HG03432 (cell line): ENCODE results near the gene MAPK9.
"Not testable (repeated sequence)": the region's sequence is repeated elsewhere in the genome, so short reads cannot be mapped to it uniquely, and the experiment has no call there.

Experiments used
- ATAC-seq: cut with Tn5 transposase; IDR thresholded peaks from one replicate; pipeline ENCODE4 v1.9.1; 2021; ENCODE audit warnings: mild to moderate bottlenecking, moderate library complexity; ENCODE audit not compliant: unreplicated experiment

Gene MAPK9

DNA sequence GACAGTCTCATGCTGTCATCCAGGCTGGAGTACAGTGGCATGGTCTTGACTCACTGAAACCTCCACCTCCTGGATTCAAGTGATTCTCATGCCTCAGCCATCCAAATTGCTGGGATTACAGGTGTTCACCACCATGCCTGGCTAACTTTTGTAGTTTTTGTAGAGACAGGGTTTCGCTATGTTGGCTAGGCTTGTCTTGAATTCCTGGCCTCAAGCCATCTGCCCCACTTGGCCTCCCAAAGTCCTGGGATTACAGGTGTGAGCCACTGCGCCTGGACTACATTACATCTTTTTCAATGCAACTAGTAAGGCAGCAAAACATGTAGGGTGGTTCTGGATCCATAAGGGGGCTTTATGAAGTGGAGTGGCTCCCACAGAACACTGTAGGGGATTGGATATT is 53.3 kb downstream of the MAPK9 start:
- no peak for ATAC-seq

DNA sequence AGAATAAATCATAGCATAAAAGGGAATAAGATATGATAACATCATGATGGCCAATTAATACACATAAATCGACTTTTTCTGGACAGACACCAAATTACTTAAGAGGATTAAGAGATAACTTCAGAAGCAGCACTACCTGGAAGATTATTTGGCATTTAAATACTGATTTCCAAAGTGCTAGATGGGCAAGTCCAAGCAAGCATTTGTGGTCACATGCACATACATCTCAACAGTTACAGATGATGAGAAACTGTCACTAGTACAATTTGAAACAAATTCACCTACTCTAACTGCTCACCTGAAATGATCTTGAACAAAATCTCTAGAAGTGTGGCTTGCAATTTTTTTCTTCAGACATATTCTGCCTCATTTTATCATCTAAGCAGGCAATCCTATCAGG is 56.0 kb downstream of the MAPK9 start:
- ATAC-seq, result no peak

DNA sequence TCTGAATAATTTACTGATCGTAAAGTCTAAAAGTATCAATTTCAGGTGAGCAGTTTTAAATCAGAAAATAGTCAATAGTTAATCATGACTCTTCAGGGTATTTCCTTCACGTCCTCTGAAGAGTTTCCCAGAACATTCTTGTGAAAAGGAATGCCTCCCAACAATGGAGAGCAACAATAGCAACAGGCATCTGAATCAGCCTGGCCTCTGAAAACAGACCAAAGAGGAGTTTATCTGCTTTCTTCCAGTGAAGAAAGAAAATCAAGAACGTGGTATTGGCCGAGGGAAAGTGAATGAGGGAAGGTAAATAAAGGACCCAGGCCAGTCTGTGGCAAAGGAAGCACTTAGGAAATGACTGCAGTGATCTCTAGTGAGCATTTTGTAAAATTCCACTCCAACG is 56.8 kb downstream of the MAPK9 start:
- ATAC-seq, result no peak

DNA sequence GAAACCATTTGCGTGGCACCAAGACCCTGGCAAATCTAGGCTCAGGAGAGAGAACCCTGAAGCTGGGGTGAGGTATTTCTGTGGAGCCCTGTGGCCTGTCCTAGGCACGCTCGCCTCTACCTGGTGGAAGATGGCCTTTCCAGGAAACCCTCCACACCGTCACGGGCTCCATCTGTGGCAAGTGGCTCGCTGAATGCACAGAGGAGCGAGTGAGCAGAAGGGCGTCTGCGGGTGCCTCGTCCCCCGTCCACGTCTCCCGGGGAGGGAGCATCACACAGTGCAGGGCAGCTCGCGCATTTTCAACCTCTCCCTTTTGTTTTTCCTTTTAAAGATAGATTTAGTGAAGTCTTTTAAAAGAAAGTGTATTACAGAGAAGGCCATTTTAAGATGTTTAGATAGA is 57.6 kb downstream of the MAPK9 start:
- no peak for ATAC-seq

DNA sequence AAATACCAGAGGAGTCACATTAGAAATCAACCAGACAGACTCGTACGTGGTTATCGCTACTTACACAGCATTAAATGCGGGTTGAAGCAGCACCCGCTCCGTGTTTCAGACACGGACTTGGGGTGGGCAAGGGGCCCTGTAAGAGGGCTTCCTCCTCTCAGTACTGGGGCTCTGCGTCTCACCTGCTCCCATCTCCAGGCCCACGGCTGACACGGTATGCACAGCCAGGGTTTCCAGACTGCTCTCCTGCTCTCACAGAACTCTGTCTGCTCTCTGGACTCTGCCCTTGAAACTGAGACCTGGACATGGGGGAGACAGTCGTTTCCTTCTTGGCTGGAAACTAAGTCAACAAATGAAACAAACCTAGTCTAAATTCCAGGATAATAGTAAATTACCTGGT is 58.2 kb downstream of the MAPK9 start:
- ATAC-seq, result no peak

DNA sequence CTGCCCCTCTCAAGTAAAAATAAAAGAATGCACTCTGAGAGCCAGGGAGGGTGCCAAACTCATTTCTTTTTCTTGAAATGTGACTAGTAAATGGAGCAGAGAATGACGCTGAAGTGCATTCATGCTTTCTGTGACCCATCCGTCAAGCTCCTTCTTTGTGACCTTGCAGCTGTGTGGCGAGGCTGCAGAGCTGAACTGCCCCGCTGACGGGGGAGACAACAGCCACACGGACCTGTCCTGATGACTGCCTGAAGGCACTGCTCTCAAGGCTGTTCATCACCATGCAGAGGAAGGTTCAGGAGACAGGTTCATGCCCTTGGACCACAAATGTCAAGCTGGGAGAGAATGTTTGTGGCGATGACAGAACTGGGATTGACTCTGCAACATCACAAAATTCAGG is 61.9 kb downstream of the MAPK9 start:
- no peak for ATAC-seq

DNA sequence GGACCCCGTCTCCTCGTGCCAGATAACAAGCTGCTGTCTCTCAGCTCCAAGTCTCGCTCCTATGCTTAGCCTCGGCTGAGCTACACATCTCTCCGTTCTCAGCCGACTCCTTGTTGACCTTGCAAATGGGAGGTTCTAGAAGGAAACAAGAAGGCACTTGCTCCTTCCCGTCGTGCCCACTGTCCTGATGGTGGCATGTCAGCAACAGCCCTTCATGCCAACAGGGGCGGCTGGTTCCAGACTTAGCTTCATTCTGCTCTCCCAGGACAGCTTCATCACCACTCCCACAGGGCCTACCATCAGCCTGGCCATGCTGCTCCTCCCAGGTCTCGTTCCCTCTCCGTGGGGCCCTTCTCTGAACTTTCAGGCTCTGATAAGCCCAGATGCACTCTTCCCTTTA is 69.8 kb downstream of the MAPK9 start:
- ATAC-seq, result no peak

DNA sequence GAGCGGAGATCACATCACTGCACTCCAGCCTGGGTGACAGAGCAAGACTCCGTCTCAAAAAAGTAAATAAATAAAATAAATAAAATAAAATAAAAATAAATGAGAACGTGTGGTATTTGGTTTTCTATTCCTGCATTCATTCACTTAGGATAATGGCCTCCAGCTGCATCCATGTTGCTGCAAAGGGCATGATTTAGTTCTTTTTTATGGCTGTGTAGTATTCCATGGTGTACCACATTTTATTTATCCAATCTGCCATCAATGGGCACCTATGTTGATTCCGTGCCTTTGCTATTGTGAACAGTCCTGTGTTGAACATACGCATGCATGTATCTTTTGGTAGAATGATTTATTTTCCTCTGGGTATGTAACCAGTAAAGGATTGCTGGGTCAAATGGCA is 74.1 kb downstream of the MAPK9 start:
- no peak for ATAC-seq

DNA sequence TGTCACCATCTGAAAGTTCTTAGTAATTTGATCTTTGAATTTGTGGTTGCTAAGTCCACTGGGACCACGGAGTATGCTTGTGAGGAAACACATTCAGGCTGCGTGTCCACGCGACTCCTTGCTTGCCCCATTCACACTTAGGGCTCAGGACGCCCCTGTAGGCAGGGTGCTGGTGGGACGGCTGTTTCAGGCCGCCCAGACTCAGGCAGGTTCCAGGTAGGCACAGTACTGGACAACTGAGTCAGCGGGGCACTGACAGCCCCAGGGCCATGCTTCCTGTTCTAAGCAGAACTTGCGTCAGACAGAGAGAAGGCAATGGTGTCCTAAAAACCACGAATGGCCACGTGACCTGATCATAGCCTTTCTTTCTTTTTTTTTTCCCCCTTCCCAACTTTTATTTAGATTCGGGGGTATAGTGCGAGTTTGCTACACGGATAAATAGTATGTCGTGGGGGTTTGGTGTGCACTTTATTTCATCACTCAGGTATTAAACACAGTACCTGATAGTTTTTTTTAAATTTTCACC is 75.2 kb downstream of the MAPK9 start:
- ATAC-seq, result no peak

DNA sequence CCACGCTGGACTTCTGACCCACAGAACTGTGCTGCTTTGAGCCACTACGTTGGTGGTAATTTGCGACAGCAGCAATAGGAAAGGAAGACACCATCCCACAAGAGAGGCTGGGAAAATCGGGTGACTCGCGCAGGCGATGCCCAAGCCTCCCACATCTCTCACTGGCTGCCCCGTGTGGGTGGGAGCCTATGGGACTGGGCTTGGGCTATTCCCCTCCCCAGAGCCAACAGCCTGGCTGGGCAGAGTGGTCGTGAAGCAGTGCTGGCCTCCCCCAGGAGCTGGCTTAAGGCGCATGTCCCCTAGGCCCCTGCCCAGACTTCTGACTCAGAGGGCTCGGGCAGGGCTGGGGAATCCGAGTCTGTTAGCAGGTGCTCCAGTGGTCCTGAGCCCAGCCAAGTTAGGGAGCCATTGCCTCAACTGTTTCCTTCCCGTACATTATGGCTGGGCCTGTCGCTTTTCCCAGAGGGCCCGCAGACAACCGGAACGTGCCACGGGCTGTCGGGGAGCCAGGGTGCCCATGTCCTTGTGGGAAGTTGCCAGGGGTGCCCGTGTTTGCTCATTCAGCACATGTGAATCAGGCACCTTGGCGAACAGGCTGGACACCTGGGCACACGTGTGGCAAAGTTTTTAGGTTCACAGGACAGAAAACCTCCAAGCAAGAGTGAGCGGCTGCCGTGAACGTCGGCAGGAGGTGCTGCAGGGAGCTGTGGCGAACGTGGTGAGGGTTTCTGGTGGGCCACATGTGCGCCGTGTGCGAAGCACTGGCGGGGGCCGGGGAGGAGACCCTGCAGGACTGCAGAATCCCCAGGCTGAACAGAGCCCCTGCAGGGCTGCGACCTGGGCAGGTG is 75.9 kb downstream of the MAPK9 start:
- no peak for ATAC-seq

DNA sequence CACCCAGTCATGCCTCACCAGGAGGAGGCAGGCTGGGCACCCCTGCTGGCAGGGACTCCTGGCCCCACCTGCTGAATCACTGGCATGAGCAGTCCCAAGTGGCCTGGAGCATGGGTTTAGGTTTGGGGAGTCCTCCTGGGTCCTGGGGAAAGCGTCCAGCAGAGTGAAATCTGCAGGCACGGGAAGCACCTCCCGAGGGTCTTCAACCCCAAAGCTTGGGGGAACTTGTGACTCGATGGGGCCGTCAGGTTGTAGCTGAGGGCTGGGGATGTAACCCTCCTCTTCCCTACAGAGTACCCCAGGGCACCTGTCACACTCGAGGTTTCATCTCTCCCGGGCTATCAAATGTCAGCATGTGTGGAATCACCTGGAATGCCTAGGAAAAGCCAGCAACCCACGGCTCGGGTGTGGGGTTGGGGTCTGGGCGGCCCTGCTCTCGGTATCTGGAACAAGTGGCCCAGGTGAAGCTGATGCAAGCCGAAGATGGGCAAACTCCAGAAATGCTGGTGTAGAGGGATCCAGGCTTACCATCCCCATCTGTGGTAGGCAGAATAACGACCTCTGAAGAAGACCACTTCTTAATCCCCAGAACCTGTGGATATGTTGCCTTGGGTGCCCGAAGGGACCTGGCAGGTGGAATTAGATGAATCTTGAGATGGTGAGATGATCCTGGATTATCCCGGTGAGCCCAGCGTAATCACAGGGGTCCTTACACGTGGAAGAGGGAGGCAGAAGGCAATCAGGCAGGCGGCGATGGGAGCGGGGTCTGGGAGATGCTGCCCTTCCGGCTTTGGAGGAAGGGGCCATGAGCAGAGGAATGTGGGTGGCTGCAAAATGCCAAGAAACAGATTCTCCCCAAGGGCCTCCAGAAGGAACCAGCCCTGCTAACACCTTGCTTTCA is 76.8 kb downstream of the MAPK9 start:
- ATAC-seq, result no peak

DNA sequence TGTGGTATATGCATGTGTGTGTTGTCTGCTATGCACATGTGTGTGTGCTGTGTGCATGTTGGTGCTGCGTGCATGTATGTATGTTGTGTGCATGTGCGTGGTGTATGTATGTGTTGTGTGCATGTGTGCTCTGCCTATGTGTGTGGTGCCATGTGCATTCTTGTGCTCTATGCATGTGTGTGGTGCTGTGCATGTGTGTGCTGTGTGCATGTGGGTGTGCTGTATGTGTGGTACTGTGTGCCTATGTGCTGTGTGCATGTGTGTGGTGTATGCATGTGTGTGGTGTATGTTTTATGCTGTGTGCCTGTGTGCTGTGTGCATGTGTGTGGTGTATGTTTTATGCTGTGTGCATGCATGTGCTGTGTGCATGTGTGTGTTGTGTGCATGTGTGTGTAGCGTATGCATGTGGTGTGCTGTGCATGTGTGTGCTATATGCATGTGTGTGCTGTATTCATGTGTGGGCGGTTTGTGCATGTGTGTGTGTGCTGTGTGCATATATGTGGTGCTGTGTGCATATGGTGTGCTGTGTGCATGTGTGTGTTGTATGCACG is 78.2 kb downstream of the MAPK9 start:
- no peak for ATAC-seq

DNA sequence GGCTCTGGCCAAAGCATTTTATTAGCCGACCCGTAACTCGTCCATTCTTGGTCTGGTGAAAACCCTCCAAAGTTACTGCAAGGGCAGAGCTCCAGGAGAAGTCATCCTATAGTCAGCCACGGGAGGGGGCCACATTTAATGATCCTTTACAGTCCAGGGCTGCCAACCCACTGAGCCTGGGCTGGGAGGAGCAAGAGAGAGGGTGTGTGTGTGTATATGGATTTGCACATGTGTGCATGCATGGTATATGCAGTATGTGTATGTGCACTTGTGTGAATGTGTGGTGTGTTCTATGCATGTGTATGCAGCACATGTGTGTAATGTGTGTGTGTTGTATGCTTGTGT is 78.7 kb downstream of the MAPK9 start:
- ATAC-seq, result no peak

DNA sequence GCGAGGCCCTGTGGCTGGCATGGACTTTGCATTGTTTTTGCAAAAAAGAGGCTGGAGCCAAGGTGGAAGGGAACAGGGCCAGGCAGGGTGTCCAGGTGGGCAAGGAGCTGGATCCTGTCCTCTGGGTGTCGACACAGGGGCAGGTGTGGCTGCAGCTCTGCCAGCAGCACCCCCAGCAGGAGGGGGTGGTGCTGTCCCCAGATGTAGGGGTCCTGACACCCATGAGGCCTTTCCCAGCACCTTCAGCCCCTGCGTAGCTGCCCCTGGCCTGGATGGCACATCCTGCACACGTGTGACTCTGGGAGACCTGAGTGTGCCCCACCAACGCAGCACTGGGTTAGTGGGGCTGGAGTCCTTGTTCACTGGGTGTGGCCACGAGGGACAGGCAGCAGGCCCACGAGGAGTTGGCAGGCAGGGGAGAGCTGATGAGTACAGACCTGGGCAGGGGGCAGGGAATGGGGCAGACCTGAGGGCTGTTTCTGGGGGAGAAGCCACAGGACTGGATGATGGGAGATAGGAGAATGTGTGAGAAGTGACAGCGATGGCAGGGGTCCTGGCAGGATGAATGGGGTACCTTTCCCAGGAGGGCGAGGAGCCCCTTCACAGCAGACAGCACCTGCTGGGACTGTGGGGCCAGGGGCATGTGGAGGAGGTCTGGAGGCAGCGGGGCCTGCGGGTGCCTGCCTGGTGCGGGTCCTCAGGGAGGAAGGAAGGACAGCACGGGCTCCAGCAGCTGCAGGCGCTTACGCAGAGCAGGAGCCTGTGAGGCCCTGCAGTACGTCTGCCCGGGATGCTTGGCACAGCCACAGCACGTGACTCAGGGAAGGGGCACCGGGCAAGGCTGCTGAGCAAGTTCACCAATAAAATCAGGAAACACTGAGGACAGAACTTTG is 79.3 kb downstream of the MAPK9 start:
- ATAC-seq, result no peak

DNA sequence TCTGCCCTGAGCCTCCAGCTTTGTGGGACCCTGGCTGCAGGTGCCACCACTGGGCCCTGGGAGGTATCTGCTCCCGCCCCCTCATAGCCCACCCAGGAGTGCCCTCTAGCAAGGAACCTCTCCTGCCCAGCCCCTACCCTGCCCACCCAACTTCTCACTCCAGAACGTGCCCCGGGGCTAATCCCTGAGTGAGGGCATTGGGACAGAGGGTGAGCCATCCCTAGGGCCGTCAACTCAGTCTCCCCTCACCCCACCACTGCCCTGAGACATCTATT is 80.2 kb downstream of the MAPK9 start:
- ATAC-seq, result no peak

DNA sequence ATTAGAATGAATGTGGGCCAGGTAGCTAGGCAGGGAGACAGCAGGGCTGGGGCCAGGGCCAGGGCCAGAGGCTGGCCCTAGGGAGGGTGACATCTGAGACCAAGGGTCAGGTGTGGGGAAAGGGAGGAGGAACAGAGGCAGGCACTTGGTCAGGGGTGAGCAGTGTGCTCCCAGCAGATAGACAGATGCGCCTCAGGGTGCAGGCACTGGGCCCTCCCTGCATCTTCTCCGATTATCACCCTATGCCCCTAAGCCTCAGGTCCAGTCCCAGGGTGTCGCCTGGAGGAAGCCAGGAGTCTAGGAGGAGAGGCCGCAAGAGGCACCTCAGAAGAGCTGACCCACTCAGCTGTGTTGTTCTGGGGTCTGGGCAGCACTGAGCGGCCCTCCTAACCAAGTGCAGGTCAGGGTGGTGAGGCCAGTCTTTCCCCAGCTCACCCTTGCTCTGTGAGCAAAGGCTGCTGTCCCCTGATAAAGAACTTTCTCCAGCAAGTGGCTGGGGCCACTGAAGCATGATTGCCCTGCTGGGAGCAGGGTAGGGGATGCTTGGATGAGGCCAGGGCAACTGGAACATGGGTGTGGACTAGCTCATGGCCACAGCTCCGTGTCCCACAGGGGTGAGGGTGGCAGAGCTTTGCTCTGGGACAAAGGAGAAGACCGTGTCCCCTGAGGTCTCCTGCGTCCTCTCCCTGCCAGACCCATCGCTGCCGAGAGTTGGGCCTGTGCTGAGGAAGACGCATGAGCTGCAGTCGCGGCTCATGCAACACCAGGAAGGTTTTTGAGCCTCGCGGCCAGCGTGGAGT is 80.7 kb downstream of the MAPK9 start:
- ATAC-seq, result no peak

DNA sequence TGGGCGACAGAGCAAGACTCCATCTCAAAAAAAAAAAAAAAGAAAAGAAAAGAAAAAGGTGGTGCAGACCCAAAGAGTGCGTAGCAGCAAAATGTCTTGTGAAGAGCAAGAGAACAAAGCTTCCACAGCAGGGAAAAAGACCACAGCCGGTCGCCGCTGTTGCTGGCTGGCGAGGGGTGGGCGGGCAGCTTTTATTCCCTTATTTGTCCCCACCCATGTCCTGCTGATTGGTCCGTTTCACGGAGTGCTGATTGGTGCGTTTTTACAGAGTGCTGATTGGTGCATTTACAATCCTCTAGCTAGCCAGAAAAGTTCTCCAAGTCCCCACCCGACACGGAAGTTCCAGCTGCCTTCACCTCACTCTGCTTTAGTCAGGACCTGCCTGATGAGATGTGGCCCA is 81.8 kb downstream of the MAPK9 start:
- ATAC-seq, result not testable (repeated sequence)

DNA sequence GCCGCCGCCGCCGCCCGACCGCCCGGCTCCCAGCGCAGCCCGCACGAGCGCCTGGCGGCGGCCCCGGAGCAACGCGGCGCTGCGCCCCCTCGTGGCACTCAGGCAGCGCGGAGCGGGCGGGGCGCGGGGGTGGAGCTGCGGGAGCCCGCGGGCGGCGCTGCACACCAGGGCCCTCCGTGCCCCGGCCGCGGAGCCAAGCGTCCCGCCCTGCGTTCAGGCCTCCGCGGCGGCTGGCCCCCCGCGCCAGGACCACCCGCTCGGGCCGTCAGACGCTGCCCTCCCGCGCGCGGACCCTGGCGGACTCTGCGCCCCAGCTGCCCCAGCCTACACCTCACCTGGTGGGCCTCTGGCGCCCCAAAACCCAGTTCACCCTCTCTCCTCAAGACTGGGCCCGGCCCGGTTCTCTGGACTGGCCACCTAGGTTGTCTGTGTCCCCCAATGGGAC is 82.7 kb downstream of the MAPK9 start, which contains the start of gene RASGEF1C:
Gene RASGEF1C (minus strand): TSS at position 75 of the 445 bp plus-strand sequence. CDS start 71,159 bp downstream, outside the sequence.
- ATAC-seq, result peak; percentile 74

DNA sequence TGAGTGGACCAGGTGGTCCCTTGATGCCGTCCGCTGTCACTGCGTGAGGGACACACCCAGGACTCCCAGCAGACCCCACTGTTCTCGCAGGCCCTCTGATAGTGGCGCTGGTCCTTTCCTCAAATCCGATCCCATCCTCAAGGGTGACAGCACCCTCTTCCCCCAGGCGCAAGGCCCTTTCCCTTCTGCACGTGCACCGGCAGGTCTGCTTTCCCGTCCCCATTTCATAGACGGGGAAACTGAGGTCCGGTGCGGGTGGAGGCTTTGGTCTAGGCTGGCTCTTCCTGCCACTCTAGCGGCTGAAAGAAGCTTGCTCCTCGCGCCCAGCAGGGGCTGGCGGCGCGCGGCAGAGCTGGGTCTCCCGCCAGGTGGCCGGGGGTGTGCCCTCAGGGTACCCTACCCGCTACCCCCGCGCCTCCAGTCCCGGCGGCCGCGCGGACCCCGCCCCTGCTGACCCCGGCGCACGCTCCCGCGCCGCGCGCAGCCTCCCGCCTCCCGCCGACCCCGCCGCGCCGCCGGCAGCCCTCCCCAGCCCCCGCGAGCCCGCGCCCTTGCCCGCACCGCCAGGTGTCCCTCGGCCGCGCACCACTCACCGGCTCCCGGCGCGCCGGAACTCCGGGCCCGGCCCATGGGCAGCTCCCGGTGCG is 83.3 kb downstream of the MAPK9 start:
- ATAC-seq, result peak; percentile 31
